Activated T-cell treated with anti-CD3 and anti-CD28 coated beads, Interleukin-2, amount 50 U/mL, for 4 hours (primary cell): ENCODE results near the gene STOM. TPM values are rescaled to one million over a fixed set of nuclear protein-coding genes. Genes with fewer than 3 reads are reported as not detected.
"Not testable (repeated sequence)": the region's sequence is repeated elsewhere in the genome, so short reads cannot be mapped to it uniquely, and the experiment has no call there.

Experiments
- ATAC-seq, 2 donors: fragments of 200-7000 bp; cut with Tn5 transposase; one replicate each; pipeline ENCODE4 v1.10.0; 2021
- DNase-seq: peaks from one replicate; pipeline ENCODE4 v3.0.0-alpha.2; 2020
- H3K27me3 Mint-ChIP-seq: one replicate; pipeline ENCODE4 v1.8.0; 2021; ENCODE audit warnings: low read depth, mixed read lengths
- H3K36me3 Mint-ChIP-seq: one replicate; pipeline ENCODE4 v1.8.0; 2022; ENCODE audit warnings: mixed read lengths; ENCODE audit not compliant: insufficient read depth
- H3K4me1 Mint-ChIP-seq: one replicate; pipeline ENCODE4 v1.8.0; 2021; ENCODE audit warnings: low read depth, mixed read lengths
- H3K4me3 Mint-ChIP-seq: one replicate; pipeline ENCODE4 v1.8.0; 2021; ENCODE audit warnings: mild to moderate bottlenecking, moderate library complexity, mixed read lengths
- H3K9me3 Mint-ChIP-seq: one replicate; pipeline ENCODE4 v1.8.0; 2021; ENCODE audit warnings: mixed read lengths
- total RNA-seq, 3 donors: library from RNA; stranded (reverse); gene quantifications; one replicate each; pipeline ENCODE4 v1.2.1, GENCODE V29; 2021

STOM gene
- total RNA-seq, 3 donors from 2014 or later: 41.9 to 46.8 (median 46.7) TPM

DNA sequence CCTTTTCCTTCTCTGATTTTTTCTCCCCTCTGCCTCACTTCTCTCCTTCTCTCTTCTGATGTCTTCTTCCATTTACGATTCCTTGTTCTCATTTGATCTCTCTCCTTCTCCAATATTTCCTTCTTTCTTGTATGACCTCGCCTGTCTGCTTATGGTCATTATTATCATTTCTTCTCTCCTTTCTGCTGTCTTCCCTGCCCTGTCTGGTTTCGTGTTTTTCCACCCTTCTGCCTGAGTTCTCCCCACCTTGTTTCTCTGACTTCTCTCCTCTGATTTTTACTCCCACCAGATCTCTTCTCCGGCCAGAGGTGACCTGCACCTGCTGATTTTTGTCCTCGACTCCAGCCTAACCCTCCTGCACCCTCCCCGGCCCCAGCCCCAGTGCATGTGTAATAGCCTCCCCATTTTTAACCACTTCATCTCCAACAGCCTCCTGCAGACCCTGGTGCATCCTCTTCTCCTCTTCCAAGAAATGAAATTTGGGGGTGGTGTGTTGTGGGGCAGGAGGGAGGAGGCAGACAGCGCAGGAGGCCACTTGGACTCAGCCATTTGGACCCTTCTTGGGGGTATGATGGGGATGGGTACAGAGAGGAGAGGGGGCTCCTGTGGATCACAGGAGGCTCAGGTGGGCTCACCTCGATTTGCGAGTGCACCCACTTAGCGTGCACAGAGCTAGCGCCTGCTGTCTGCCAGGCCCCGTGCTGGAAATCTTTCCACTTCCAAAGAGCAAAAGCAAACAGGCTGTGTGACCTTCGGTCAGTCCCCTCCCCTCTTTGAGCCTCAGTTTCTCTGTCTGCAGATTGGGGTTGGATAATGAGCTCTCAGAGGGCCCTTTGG is 69.5 kb downstream of the STOM start:
- peak overlapping the region; percentile 79 for H3K4me3 Mint-ChIP-seq
- peaks cover 17% of the 10 kb centered on the region for H3K4me1 Mint-ChIP-seq
- H3K9me3 Mint-ChIP-seq: no peaks in the 10 kb centered on the region
- DNase-seq: no peak
- no peak for ATAC-seq
- H3K36me3 Mint-ChIP-seq: no peaks in the 10 kb centered on the region
- peaks cover 12% of the 10 kb centered on the region for H3K27me3 Mint-ChIP-seq

- H3K9me3 Mint-ChIP-seq: no peaks in the 10 kb centered on the region
- peaks cover 17% of the 10 kb centered on the region for H3K4me1 Mint-ChIP-seq
- DNase-seq (no peak), ATAC-seq (peak; percentile 78 to 83)
- peak overlapping the region; percentile 79 for H3K4me3 Mint-ChIP-seq
- H3K27me3 Mint-ChIP-seq: peaks cover 12% of the 10 kb centered on the region
- no peaks in the 10 kb centered on the region for H3K36me3 Mint-ChIP-seq
Measured at GRCh38 chr9:121299467-121300282, 70.4 kb downstream of the STOM start.

- Mint-ChIP-seq H3K9me3 (no peaks in the 10 kb centered on the region), H3K4me1 (peaks cover 17% of the 10 kb centered on the region), H3K4me3 (peak overlapping the region; percentile 66), H3K36me3 (no peaks in the 10 kb centered on the region), H3K27me3 (peaks cover 12% of the 10 kb centered on the region)
- DNase-seq (no peak), ATAC-seq (peak; percentile 4 to 22)
Measured at GRCh38 chr9:121298689-121299466, 71.2 kb downstream of the STOM start.

GRCh38 chr9:121298016-121298538 is 72.0 kb downstream of the STOM start:
- no peaks in the 10 kb centered on the region for H3K9me3 Mint-ChIP-seq
- ATAC-seq: no peak
- H3K27me3 Mint-ChIP-seq: peaks cover 12% of the 10 kb centered on the region
- H3K4me3 Mint-ChIP-seq: no peak overlapping the region
- H3K36me3 Mint-ChIP-seq: no peaks in the 10 kb centered on the region
- H3K4me1 Mint-ChIP-seq: peaks cover 17% of the 10 kb centered on the region
- no peak for DNase-seq

GRCh38 chr9:121297389-121297788 is 72.7 kb downstream of the STOM start:
- Mint-ChIP-seq H3K4me3 (no peak overlapping the region), H3K27me3 (peaks cover 12% of the 10 kb centered on the region), H3K36me3 (no peaks in the 10 kb centered on the region), H3K4me1 (peaks cover 17% of the 10 kb centered on the region), H3K9me3 (no peaks in the 10 kb centered on the region)
- ATAC-seq (no peak), DNase-seq (no peak)

DNA sequence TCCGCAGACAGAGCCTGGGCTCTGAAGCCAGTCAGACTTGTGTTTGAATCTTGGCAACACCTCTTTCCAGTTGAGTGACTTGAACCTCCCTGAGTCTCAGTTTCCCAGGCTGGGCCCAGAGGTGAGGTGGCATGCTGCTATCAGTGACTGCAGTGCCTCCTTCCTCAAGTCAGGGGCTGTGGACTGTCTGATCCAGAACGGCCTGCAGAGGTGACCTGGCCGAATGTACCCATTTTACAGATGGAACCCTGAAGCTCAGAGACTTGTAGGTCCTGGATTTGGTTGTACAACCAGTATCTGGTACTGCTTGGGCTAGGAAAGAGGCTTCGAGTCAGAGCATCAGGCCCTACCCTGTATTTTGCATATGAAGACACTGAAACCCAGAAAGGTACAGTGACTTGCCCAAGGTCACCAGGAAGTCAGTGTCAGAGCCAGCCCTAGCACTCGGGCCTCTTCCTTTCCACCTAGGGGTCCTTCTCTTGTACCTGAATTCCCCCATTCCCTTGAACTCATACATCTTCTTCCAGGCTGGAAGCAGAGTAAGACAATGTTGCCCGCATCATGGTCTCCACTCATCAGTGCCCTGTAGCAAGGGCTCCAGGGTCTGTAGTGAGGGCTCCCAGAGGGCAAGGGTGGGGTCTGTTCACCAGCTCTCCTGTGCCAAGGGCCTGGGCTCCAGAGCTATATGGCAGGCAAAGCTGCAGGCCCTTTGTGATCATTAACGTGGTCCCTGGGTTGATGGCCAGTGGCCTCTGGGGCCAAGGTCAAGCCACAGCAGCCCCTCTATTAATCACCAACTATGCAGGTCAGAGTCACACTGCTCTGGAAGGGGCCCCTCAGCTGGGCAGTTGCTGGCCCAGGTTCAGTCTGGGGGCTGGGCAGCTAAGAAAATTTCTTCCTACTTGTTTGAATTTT is 73.6 kb downstream of the STOM start:
- DNase-seq: no peak
- Mint-ChIP-seq H3K4me1 (peaks cover 17% of the 10 kb centered on the region), H3K27me3 (peaks cover 12% of the 10 kb centered on the region), H3K36me3 (no peaks in the 10 kb centered on the region), H3K9me3 (no peaks in the 10 kb centered on the region), H3K4me3 (no peak overlapping the region)
- no peak for ATAC-seq

DNA sequence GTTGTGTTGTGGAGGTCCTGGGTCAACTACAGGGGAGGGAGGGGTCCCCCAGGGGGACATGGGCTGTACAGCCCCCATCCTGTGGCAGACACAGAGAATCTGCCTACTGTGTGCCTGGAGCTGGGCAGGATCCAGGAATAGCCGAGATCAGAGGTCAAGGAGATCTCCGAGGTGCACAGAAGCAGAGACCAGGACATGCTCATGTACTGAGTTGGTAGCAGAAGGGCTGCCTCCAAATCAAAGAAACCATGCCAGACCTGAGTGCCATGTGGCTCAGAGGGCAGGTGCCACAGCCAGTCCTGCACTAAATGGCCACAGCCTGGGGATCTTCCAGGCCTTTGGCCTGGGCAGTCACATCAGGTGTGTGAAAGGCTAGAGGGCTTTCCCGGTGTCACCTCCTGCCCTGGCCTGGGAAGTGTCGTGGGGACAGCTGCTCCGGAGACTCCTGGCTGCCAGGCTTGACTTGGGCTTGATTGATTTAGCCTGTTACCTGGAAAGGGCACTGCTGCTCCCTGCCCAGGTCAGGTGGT is 74.3 kb downstream of the STOM start:
- ATAC-seq (no peak), DNase-seq (no peak)
- H3K4me1 Mint-ChIP-seq: peaks cover 17% of the 10 kb centered on the region
- peaks cover 11% of the 10 kb centered on the region for H3K27me3 Mint-ChIP-seq
- no peaks in the 10 kb centered on the region for H3K36me3 Mint-ChIP-seq
- no peak overlapping the region for H3K4me3 Mint-ChIP-seq
- H3K9me3 Mint-ChIP-seq: no peaks in the 10 kb centered on the region

- H3K4me1 Mint-ChIP-seq: peaks cover 11% of the 10 kb centered on the region
- no peak for ATAC-seq
- DNase-seq: no peak
- H3K36me3 Mint-ChIP-seq: no peaks in the 10 kb centered on the region
- peaks cover 5% of the 10 kb centered on the region for H3K27me3 Mint-ChIP-seq
- no peaks in the 10 kb centered on the region for H3K9me3 Mint-ChIP-seq
- no peak overlapping the region for H3K4me3 Mint-ChIP-seq
Measured at GRCh38 chr9:121294866-121295661, 75.0 kb downstream of the STOM start.

DNA sequence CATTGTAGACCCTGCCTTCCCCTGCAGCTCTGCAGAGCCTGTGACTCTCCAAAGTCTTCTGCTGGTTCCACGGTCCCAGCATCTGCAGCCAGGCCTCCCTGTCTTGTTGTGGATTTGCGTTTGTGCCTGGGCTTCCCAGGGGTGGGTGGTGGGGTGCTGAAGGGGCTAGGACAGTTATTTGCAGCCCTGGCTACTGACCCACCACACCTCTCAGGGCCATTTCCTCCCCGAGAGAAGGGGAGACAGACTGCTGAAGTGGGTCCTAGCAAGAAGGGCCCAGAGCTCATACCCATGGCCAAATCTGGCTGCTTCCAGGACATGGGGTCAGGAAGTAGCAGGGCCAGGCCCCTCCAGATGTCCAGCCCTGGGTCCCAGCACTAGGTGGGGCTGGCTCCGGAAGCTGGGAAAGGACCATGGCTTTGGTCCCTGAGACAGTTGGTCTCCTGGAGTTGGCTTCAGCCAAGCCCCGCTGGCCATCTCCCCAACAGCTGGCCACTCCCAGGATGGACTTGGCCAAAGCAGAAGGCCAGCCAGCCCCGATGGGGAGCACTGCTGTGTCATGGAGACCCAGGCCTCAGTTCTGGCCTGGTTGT is 75.8 kb downstream of the STOM start:
- DNase-seq: no peak
- Mint-ChIP-seq H3K27me3 (peaks cover 3% of the 10 kb centered on the region), H3K4me1 (peaks cover 7% of the 10 kb centered on the region), H3K9me3 (no peaks in the 10 kb centered on the region), H3K4me3 (no peak overlapping the region), H3K36me3 (no peaks in the 10 kb centered on the region)
- ATAC-seq: no peak

GRCh38 chr9:121292801-121293241 is 77.2 kb downstream of the STOM start:
- H3K4me3 Mint-ChIP-seq: no peak overlapping the region

DNA sequence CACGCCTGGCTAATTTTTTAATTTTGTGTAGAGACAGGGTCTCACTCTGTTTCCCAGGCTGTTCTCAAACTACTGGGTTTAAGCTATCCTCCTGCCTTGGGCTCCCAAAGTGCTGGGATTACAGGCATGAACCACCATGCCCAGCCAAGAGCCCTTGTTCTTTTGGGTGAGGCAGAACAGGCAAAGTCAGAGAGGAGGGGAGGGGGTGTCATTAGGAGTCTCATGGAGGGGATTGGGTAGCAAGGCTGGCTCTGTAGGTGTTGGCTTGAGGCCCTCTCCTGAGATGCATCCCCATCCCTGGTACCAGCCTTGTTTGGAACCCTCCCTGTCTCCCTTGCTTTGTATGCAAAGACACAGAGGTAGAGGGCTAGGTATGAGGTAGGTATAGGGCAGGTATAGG is 78.0 kb downstream of the STOM start:
- H3K27me3 Mint-ChIP-seq: no peaks in the 10 kb centered on the region
- no peaks in the 10 kb centered on the region for H3K36me3 Mint-ChIP-seq
- H3K4me1 Mint-ChIP-seq: peaks cover 7% of the 10 kb centered on the region
- H3K4me3 Mint-ChIP-seq: no peak overlapping the region
- no peak for DNase-seq
- no peaks in the 10 kb centered on the region for H3K9me3 Mint-ChIP-seq
- no peak for ATAC-seq

More at GRCh38 chr9:121292801-121293241, 77.2 kb downstream of the STOM start:
- no peaks in the 10 kb centered on the region for H3K27me3 Mint-ChIP-seq
- no peaks in the 10 kb centered on the region for H3K9me3 Mint-ChIP-seq
- peaks cover 5% of the 10 kb centered on the region for H3K4me1 Mint-ChIP-seq
- ATAC-seq (no peak), DNase-seq (no peak)
- H3K36me3 Mint-ChIP-seq: no peaks in the 10 kb centered on the region

DNA sequence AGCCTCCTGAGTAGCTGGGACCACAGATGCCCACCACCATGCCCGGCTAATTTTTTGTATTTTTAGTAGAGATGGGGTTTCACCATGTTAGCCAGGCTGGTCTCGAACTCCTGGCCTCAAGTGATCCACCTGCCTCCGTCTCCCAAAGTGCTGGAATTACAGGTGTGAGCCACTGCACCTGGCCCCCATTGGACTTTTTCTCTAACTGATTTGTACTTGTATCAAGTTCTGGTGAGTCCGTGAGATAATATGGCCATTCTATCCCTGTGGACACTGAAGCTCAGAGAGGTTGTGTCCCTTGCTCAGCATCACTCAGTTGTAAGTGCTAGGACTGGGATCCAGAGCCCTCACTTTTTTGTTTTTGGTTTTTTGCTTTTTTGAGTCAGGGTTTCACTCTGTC is 78.5 kb downstream of the STOM start:
- DNase-seq, H3K4me3 Mint-ChIP-seq, H3K9me3 Mint-ChIP-seq, H3K36me3 Mint-ChIP-seq, H3K27me3 Mint-ChIP-seq, ATAC-seq: not testable (repeated sequence)
- H3K4me1 Mint-ChIP-seq: peaks cover 12% of the 10 kb centered on the region
